ENCODE data around the gene FMN2.

FMN2 gene

GRCh38 chr1:240426051-240426450 lies 334.4 kb downstream of the FMN2 start:
- DNase-seq (ENCODE audit: low read depth), result no peak

GRCh38 chr1:240435996-240436566 lies 344.4 kb downstream of the FMN2 start:
- DNase-seq (ENCODE audit: low read depth), result no peak

GRCh38 chr1:240441669-240442068 lies 350.0 kb downstream of the FMN2 start:
- DNase-seq (ENCODE audit: low read depth), result no peak

- DNase-seq (ENCODE audit: low read depth), result no peak
Measured at GRCh38 chr1:240445369-240445768, 353.7 kb downstream of the FMN2 start.

GRCh38 chr1:240455228-240455821 lies 363.6 kb downstream of the FMN2 start:
- no peak for DNase-seq (ENCODE audit: low read depth)

- no peak for DNase-seq (ENCODE audit: low read depth)
Measured at GRCh38 chr1:240457203-240457602, 365.5 kb downstream of the FMN2 start.

GRCh38 chr1:240462277-240462676 lies 370.6 kb downstream of the FMN2 start:
- DNase-seq (ENCODE audit: low read depth), result no peak

- no peak for DNase-seq (ENCODE audit: low read depth)
Measured at GRCh38 chr1:240462766-240463395, 371.2 kb downstream of the FMN2 start.

GRCh38 chr1:240464099-240464498 lies 372.4 kb downstream of the FMN2 start:
- DNase-seq (ENCODE audit: low read depth), result no peak

- no peak for DNase-seq (ENCODE audit: low read depth)
Measured at GRCh38 chr1:240465531-240465940, 373.9 kb downstream of the FMN2 start.

- no peak for DNase-seq (ENCODE audit: low read depth)
Measured at GRCh38 chr1:240466509-240466908, 374.8 kb downstream of the FMN2 start.

- DNase-seq (ENCODE audit: low read depth), result no peak
Measured at GRCh38 chr1:240467895-240468294, 376.2 kb downstream of the FMN2 start.

GRCh38 chr1:240468656-240469055 lies 377.0 kb downstream of the FMN2 start:
- DNase-seq (ENCODE audit: low read depth), result no peak

GRCh38 chr1:240474133-240474614 lies 382.5 kb downstream of the FMN2 start:
- DNase-seq (ENCODE audit: low read depth), result no peak

- DNase-seq (ENCODE audit: low read depth), result no peak
Measured at GRCh38 chr1:240475832-240476231, 384.1 kb downstream of the FMN2 start.

- no peak for DNase-seq (ENCODE audit: low read depth)
Measured at GRCh38 chr1:240478536-240478935, 386.9 kb downstream of the FMN2 start.

GRCh38 chr1:240484804-240485443 lies 393.2 kb downstream of the FMN2 start:
- DNase-seq (ENCODE audit: low read depth), result no peak

- DNase-seq (ENCODE audit: low read depth), result no peak
Measured at GRCh38 chr1:240486611-240487010, 394.9 kb downstream of the FMN2 start.

GRCh38 chr1:240487493-240487892 lies 395.8 kb downstream of the FMN2 start:
- DNase-seq (ENCODE audit: low read depth), result no peak

- no peak for DNase-seq (ENCODE audit: low read depth)
Measured at GRCh38 chr1:240491156-240491555, 399.5 kb downstream of the FMN2 start.

- DNase-seq (ENCODE audit: low read depth), result no peak
Measured at GRCh38 chr1:240491796-240492195, 400.1 kb downstream of the FMN2 start.

GRCh38 chr1:240492832-240493440 lies 401.3 kb downstream of the FMN2 start:
- no peak for DNase-seq (ENCODE audit: low read depth)

GRCh38 chr1:240495601-240496000 lies 403.9 kb downstream of the FMN2 start:
- no peak for DNase-seq (ENCODE audit: low read depth)
